Medulla oblongata (tissue), 1 donor: ENCODE measurements around the gene KMT2D.

Experiments used
- DNase-seq: peaks from one replicate; pipeline ENCODE4 v3.0.0-alpha.2; 2015; ENCODE audit errors: extremely low spot score

Gene KMT2D

DNA sequence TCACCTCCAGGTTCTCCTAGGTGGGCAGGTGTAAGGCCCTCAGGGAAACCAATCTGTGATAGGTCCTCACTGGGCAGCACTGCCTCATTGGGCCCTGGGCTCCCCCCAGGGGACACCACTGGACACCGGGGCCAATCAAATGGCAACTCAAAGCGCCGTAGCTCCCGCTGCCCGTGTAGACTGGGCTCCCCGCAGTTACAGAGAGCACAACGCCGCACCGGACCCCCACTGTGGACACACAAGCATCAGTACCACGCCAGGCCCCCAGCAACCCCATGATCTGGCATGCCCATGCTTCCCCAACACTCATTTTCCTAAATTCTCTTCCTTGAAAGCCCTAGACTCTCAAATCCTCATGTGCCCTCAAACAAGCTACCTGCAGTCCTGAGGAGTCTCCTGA, 6.1 kb downstream of the KMT2D start:
- no peak for DNase-seq

GRCh38 chr12:49054096-49054495, 6.5 kb downstream of the KMT2D start:
- DNase-seq, result no peak

GRCh38 chr12:49052451-49053208, 8.0 kb downstream of the KMT2D start:
- DNase-seq, result no peak

DNA sequence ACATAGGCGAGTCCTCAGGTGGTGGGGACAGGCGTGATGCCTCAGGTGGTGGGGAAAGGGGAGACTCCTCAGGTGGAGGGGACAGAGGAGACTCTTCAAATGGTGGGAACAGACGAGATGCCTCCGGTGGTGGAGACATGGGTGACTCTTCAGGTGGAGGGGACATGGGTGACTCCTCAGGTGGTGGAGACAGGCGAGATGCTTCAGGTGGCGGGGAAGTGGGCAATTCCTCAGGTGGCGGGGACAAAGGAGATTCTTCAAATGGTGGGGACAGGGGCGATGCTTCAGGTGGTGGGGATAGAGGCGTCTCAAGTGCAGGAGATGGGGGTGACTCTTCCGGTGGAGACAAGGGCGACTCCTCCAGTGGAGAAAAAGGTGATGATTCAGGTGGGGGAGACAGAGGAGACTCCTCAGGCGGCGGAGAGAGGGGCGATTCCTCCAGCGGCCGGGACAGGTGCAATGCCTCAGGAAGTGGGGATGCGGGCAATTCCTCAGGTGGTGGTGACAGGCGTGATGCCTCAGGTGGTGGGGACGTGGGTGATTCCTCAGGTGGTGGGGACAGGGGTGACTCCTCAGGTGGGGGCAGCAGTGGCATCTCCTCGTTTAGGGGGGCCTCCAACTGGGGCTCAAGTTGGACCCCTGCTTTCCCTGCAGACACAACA, 8.7 kb downstream of the KMT2D start:
- DNase-seq, result no peak

DNA sequence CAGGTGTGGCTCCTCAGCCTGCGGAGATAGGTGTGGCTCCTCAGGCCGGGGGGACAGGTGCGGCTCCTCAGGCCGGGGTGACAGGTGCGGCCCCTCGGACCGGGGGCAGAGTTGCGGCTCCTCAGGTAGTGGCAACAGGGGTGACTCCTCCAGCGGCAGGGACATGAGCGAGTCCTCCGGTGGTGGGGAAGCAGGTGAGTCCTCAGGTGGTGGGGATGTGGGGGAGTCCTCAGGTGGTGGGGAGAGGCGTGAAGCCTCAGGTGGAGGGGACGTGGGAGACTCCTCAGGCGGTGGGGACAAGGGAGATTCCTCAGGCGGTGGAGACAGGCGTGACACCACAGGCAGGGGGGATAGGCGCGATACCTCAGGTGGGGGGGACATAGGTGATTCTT, 9.2 kb downstream of the KMT2D start:
- DNase-seq, result no peak

DNA sequence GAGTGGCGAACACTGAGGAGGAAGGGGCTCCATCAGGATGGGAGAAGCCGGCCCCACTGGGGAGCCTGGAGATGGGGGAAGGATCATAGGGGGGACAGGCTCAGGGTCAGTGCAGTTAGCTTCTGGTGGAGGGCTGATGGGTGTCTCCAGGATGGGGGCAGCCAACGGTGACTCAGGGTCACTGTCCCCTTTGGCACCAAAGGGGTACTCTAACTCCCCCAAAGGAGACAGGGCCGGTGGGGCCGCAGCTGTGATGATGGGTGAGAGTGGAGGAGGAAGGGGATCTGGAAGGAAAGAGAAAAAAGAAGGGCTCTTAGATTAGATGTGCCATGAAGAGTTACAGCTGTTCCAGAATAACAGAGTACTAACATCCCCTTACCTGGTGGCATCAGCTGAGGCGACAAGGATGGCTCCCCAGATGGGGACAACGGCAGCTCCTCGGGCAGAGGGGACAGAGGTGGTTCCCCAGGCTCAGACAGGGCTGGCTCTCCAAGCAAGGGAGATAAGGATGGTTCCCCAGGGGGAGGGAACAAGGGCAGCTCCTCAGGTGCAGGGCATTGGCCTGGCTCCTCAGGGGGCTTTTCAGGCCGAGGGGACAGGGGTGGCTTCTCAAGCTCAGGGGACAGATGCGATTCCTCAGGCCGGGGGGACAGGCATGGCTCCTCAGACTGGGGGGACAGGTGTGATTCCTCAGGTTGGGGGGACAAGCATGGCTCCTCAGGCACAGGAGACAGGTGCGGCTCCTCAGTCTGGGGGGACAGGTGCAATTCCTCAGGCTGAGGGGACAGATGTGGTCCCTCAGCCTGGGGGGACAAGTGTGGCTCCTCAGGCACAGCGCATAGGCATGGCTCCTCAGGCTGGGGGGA, 9.9 kb downstream of the KMT2D start:
- DNase-seq, result no peak

DNA sequence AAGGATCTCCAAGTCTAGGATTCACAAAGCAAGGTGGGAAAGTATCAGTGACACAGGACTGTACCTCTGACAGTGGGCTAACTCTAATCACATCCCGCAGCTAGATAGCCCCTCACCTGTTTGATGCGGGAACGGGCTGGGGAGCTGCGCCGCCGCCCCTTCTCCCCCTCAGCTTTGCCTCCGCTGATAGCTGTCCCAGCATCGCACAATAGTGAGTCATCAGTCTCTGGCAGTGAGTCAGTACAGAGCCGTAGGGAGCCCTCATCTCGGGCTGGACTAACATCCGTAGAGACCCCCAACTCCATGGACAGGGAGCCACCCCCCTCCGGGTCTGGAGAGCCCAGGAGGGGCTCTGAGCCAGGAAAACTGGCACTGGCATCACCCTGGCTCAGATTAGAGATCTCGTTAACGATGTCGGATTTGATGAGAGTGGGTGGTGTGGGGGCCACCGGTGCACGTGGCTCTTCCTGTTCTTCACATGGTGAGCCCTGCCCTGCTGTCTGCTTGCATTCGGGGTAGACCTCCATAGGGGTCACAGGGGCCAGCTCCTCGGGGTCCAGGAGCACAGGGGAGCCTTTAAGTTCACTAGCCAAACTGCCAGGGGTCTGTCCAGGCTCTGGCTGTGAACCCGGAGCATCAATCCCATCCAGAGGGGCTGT, 10.9 kb downstream of the KMT2D start:
- DNase-seq, result no peak

DNA sequence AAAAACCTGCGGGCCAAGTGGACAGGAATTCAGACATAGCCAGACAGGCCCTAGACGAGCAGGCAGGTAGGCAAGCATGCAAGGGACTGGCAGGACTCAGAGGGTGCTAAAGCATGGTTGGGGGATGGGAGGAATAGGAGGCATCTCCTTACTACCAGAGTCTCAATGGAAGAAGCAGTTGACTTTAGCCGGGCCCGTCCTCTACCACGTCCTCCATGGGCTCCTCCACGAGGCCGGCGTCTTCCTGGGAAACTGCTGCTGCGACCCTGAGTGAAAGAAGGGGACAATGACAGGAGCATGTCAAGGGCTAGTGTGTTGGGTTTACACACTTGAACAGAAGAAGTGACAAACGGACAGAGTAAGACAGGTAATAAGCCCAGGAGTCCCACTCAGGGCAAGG, 11.6 kb downstream of the KMT2D start:
- no peak for DNase-seq

GRCh38 chr12:49046129-49046895, 14.3 kb downstream of the KMT2D start:
- DNase-seq, result no peak

- no peak for DNase-seq
Measured at GRCh38 chr12:49044660-49045059, 15.9 kb downstream of the KMT2D start.

DNA sequence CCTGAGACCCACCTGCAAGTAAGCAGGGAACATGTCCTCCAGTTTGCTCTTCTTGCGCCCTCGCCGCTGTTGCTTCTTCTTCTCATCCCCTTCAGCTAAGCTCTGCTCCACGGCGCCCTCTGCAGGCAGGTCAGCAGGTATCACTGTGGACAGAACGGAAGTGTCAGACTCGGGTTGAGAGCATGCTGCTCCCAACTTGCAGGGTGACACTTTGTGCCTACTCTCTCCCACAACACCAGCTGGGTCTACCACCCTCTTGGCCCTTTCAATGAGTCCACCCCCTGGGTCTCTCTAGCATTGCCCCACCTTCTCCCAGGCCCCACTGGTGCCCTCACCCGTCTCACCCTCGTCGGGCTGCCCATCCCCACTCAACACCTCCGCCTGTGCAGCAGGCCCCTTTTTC, 16.7 kb downstream of the KMT2D start:
- DNase-seq, result peak; percentile 57

DNA sequence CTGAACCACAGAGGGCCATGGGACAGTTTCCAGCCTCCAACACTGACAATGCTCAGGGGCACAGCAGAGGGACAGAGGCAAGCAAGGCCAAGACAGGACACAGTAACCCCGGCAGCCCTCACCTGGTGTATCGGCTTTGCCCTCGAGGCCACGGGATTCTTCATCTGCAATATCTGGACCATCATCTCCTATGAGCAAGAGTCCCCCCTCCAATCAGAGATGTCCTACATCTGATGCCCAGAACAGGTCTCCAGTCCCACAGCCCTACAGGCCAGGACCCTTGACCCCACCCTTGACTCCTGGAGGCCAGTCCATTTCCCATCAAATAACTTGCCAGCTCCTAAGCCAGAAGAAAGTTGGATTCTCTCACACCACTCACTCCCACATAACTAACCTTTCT, 17.4 kb downstream of the KMT2D start:
- DNase-seq, result no peak

DNA sequence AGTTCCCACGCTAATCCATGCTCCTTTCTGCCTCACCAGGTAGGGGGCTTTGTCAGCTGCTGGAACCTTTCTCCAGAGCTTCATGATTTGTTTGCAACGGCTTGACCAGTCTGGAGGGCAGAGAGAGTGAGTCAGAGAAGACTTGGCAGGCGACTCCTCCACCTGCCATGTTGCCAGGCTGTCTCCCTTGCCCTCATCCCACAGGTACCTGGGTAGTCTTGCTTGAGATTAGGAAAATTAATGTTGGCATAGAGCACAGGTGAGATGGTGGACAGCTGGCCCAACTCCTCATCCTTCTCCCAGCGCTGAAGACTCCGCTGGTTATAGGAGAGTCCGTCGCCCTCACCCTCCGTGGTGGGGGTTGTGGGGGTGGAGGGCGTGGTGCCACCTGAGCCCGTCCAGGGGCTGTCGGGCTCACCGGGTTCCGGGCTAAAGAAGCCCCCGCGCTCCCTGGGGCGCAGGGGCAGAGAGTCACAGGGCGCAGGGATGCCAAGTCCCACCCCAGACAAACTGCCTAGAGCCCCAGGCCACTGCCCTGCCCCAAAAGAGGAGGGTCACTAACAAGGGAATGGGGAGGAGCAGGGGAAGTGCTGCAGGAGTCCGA, 18.6 kb downstream of the KMT2D start:
- DNase-seq, result no peak

- DNase-seq, result no peak
Measured at GRCh38 chr12:49041036-49041880, 19.3 kb downstream of the KMT2D start.

- no peak for DNase-seq
Measured at GRCh38 chr12:49040364-49040855, 20.2 kb downstream of the KMT2D start.

DNA sequence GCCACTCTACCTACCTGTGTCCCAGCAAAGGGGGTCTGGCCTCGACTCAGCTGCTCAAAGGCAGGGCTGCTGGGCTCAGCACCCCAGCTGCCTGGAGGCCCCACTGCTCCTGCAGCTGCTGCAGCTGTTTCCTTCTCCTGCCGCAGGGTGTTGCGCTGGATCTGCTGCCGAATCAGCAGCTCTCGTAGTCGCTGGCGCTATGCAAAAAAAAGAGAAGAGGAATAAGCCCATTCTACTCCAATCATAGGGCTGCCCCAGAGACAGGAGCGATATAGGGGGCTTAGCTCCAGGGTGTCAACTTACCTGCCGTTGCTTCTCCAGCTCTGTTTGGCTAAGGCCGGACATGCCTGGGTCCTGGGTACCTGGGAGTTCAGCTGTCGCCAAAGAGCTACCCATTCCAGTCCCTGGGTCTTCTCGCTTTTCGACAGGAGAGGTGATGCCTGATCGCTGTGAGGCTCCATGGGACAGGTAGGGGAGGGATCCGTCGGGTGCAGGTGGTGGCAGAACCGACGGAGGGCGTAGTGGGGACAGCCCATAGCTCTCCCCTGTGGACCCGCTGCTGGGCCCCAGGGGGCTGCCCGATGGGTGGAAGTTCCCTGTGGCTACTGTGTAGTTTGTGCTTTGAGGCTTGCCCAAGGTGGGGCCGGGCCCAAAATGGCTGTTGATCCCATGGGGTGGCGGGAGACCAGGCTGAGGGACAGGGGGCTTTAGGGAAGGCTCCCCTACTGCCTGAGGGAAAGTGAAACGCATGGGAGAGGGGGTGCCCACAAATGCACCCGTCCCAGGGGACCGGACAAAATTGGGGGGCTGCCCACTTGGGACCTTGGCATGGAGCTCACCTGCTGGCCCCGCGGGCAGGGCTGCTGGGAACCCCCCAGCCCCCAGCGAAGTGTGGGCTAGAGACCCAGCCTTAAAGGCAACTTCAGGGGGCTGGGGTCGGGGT, 20.9 kb downstream of the KMT2D start:
- no peak for DNase-seq

DNA sequence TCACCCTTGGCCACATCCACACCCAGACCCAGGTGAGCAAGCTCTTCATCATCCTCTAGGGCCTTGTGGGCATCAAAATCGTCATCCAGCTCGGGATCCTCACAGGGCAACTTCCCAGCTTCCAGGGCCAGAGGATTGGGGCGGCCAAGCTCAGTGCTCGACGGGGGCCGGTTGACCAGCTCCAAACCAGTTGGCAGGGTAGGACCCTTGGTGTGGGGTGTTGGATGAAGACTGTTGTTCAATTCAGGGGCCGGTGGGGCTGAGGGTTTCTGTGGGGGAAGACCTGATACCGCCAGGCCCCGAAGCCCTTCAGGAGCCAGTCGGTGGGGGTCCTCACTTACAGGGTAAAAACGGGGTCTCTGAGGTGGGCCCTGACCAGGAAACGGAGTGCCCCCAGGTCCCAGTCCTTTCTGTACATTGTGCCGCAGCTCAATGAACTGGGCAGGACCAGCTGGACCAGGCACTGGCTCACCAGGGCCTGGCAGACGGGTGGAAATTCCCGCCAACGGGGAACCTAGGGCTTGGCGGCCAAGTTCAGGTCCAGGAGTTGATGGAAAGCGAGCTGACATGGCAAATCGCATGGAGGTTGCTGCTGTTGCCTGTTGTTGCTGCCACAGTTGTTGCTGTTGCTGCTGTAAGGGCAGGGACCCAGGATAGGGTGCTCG, 22.2 kb downstream of the KMT2D start:
- DNase-seq, result no peak

- no peak for DNase-seq
Measured at GRCh38 chr12:49037947-49038237, 22.7 kb downstream of the KMT2D start.
